GM19324 (cell line): ENCODE data around the gene KRT6C.

Source experiments
- ATAC-seq: cut with Tn5 transposase; IDR thresholded peaks from one replicate; pipeline ENCODE4 v1.9.1; 2021; ENCODE audit warnings: mild to moderate bottlenecking, moderate library complexity; ENCODE audit not compliant: unreplicated experiment, low FRiP score

Gene KRT6C

GRCh38 chr12:52473768-52474167 lies at the start of gene KRT6C:
TSS of gene KRT6C (minus strand) at chr12:52473805. CDS start at chr12:52473737, 68 bp downstream.
- ATAC-seq, result no peak

DNA sequence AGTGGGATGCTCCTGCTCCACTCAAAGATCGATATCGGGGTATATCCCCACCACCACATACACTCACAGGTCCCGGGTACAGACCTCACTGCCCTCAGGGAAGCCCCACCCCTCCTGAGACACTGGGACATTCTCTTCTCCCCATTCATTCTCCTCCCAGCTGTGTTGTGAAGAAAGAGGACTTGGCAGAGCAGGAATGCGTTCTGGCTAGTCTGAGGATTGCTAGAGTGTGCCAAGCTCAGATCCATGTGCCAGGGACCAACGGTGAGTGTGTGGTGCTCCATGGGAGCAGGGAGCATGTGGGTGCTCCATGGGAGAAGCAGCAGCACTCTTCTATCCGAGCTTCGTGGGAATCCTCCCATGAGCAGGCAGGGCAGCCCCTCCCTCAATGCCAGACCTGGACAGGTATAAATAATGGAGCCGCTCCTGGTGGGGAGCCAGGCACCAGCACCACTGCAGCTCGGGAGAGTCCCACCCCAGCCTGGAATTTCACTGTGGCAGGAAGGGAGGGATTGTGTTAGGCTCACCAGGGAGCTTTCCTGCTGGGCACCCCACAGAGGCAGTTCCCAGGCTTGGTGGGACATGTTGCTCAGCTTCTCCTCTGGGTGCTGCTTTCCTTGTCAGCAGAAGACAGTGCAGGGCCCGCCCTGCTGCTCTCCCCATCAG lies 48.9 kb upstream of the KRT6C start:
- no peak for ATAC-seq

- no peak for ATAC-seq
Observed at GRCh38 chr12:52521568-52522266, 48.1 kb upstream of the KRT6C start.

DNA sequence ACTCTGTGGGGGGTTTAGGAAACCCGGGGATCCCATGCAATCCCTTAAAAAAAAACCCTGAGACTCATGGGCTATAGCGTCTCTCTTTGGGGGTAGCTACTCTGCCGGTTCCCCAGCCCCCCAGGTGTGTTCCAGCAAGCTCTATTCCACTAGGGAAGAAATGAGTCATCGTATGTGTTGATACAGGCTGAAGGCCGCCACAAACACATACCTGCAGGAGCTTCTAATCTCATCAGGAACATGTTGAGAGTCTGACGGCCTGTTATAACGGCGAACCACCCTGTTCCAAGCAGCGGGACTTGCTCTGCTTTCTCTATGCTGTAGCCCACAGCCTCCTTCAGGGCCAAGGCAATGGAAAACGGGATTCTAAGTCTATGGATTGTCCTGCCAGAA lies 47.6 kb upstream of the KRT6C start:
- ATAC-seq, result no peak

DNA sequence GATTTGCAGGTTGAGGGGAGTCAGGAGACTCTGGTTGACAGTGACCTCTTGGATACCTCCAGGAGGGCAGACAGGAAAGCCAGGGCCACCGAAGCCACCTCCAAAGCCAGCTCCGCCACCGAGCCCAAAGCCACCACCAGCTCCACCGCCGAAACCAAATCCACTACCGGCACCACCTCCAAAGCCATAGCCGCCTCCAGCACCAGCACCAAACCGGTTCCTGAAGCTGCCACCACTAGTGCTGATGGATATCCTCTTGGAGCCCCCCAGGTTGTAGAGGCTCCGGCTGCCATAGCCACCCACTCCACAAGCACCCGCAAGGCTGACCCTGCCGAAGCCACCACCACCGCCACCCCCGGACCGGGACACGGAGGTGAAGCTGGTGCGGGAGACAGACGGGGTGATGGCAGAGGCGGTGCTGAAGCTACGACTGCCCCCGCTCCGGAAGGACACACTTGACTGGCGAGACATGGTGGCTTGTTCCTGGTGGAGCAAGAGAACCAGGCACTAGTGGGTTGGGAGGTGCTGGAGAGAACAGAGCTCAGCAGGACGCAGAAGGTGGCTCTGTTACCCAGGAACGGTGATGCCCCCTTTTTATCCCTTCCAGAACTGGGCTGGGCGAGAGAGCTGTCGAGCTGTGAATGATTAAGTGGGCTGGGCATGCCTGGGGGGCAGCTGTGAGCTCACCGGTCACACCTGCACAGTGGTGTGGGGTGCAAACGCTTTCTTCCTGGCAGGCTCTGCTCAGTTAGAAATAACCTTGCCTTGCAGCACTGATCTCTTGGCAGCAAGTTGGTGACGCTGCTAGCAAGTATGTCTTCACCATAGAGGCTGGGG lies 46.4 kb upstream of the KRT6C start, which contains the start of gene KRT5:
Gene KRT5, minus strand, starts transcription at position 569 of the 837 bp plus-strand sequence. Its CDS starts 98 bp downstream, at position 471.
- ATAC-seq, result no peak

DNA sequence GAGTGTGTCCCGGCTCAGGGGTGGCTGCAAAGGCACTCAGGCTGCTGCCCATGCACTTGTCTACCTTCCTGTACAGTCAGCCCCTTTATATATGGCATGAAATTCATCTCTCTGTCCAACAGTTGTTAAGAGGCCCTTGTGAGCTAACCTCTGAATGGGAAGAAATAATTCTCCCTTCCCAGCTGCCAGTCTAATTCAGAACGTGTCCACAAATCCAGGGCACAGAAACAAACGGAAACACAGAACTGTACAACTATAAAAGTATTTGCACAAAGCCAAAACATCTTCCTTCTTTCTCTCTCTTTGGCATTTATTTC lies 45.7 kb upstream of the KRT6C start:
- ATAC-seq, result no peak

GRCh38 chr12:52518574-52519386 lies 45.2 kb upstream of the KRT6C start:
- ATAC-seq, result no peak

DNA sequence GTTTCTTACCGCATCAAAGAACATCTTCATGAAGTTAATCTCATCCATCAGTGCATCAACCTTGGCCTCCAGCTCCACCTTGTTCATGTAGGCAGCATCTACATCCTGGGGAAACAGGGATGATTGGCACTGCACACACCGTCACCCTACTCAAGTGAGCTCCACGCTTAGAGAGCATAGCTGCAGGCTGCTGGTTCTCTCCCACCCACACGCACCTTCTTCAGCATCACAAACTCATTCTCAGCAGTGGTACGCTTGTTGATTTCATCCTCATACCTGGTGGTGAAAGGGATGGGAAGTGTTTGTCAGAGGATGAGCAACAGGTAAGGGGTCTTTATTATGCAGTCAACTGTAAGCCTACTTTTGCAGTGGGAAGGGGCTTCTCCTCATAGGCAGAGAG lies 44.3 kb upstream of the KRT6C start:
- no peak for ATAC-seq

GRCh38 chr12:52517005-52517835 lies 43.6 kb upstream of the KRT6C start:
- no peak for ATAC-seq

- no peak for ATAC-seq
Observed at GRCh38 chr12:52515927-52516831, 42.6 kb upstream of the KRT6C start.

- ATAC-seq, result no peak
Observed at GRCh38 chr12:52515319-52515646, 41.7 kb upstream of the KRT6C start.

GRCh38 chr12:52514471-52515318 lies 41.1 kb upstream of the KRT6C start:
- no peak for ATAC-seq

GRCh38 chr12:52513736-52514135 lies 40.1 kb upstream of the KRT6C start:
- ATAC-seq, result no peak

DNA sequence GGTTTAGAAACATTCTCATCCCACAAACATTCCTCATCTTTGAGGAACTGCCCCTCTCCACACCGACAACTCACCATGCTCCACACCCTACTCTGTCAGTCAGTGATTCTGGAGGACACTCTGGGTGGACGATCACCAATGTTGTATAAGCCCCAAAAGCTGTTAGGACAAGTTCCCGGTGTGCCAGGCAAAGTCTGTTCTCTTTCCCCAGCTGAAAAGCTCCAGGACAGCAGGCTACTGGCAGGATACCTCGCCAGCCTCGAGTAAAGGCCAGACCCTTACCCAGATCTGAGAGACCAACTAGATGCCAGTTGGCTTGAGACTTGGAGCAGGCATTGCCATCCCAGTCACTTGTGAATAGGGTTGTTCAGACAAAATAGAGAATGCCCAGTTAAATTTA lies 34.6 kb upstream of the KRT6C start:
- no peak for ATAC-seq

GRCh38 chr12:52506858-52507715 lies 33.5 kb upstream of the KRT6C start:
- ATAC-seq, result no peak

DNA sequence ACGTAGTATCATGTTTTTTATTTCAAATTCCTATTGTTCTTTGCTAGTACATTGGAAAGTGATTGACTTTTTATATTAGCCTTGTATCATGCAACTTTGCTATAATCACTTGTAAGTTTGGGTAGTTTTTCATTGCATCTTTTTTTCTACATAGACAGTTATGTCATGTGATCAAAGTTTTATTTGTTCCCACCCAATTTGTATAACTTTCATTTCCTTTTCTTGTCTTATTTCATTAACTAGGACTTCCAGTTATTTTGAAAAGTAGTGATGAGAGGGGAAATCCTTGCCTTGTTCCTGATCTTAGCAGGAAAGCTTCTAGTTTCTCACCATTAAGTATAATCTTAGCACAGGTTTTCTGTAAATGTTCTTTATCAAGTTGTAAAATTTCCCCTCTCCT lies 29.3 kb upstream of the KRT6C start:
- ATAC-seq, result no peak

DNA sequence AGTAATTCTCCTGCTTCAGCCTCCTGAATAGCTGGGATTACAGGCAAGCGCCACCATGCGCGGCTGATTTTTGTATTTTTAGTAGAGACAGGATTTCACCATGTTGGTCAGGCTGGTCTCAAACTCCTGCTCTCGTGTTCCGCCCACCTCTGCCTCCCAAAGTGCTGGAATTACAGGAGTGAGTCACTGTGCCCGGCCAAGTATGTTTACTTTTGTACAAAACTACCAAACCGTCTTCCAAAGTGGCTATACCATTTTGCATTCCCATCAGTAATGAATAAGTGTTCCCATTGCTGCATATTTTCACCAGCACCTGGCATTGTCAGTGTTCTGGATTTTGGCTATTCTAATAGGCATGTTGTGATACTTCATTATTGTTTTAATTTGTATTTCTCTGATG lies 27.9 kb upstream of the KRT6C start:
- no peak for ATAC-seq
